ENCODE results near the gene USP20.

Gene USP20

DNA sequence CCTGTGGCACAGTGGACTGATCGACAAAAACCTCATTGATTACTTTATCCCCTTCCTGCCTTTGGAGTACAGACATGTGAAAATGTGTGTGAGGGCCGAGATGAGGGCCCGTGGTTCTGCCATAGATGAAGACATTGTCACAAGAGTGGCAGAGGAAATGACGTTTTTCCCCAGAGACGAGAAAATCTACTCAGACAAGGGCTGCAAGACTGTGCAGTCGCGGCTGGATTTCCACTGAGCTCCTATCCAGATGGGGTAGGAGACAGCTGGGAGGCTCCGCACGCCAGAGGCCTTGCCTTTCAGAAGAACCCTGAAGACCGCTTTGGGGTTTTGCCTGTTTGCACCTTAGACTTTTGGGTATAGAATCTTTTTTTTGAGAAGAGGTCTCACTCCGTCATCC lies 25.9 kb upstream of the USP20 start:
- TF ChIP-seq, protein P1, sequence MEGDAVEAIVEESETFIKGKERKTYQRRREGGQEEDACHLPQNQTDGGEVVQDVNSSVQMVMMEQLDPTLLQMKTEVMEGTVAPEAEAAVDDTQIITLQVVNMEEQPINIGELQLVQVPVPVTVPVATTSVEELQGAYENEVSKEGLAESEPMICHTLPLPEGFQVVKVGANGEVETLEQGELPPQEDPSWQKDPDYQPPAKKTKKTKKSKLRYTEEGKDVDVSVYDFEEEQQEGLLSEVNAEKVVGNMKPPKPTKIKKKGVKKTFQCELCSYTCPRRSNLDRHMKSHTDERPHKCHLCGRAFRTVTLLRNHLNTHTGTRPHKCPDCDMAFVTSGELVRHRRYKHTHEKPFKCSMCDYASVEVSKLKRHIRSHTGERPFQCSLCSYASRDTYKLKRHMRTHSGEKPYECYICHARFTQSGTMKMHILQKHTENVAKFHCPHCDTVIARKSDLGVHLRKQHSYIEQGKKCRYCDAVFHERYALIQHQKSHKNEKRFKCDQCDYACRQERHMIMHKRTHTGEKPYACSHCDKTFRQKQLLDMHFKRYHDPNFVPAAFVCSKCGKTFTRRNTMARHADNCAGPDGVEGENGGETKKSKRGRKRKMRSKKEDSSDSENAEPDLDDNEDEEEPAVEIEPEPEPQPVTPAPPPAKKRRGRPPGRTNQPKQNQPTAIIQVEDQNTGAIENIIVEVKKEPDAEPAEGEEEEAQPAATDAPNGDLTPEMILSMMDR (IDR thresholded peaks at IDR 0.05), result no peak
- Histone ChIP-seq H3K4me3 (ENCODE audit: low read depth, low read length) (no peak overlapping the region), H3K79me2 (no peaks in the 10 kb centered on the region), H3K4me1 (no peaks in the 10 kb centered on the region), H3K9ac (no peak overlapping the region), H3K27me3 (ENCODE audit: control insufficient read depth, insufficient read depth, low read length) (no peaks in the 10 kb centered on the region), H3K27ac (no peak overlapping the region), H3K9me3 (ENCODE audit: control insufficient read depth, low read length) (no peaks in the 10 kb centered on the region), H2AFZ (no peak overlapping the region), H3K36me3 (ENCODE audit: control insufficient read depth, insufficient read depth, low read length) (no peaks in the 10 kb centered on the region), H3K4me2 (ENCODE audit: low read length) (no peak overlapping the region)

DNA sequence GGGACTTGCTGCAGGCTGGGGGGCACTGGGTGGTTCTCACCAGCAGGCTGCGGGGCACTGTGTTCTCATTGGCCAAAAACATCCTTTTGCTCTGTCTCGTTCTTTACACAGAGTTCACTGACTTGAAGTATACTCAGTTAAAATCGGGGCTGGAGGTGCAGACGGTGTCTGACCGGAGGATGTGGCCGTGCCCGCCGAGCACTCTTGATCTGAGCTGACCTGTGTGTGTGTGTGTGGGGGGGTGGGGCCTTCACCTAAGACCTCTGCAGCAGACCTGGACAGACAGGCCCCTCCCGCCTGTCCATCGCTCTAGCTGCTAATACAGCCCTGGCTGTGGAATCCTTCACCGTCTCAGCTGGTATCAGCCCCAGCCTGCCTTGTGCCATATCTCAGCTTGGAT lies 25.1 kb upstream of the USP20 start:
- H3K9ac ChIP-seq, result no peak overlapping the region
- no peaks in the 10 kb centered on the region for H3K79me2 ChIP-seq
- H3K4me1 ChIP-seq, result no peaks in the 10 kb centered on the region
- no peak overlapping the region for H3K4me2 ChIP-seq (ENCODE audit: low read length)
- H2AFZ ChIP-seq, result no peak overlapping the region
- no peak overlapping the region for H3K4me3 ChIP-seq (ENCODE audit: low read depth, low read length)
- H3K9me3 ChIP-seq (ENCODE audit: control insufficient read depth, low read length), result no peaks in the 10 kb centered on the region
- TF ChIP-seq, protein P1 (IDR thresholded peaks at IDR 0.05), result no peak
- H3K36me3 ChIP-seq (ENCODE audit: control insufficient read depth, insufficient read depth, low read length), result no peaks in the 10 kb centered on the region
- H3K27ac ChIP-seq, result no peak overlapping the region
- H3K27me3 ChIP-seq (ENCODE audit: control insufficient read depth, insufficient read depth, low read length), result no peaks in the 10 kb centered on the region

DNA sequence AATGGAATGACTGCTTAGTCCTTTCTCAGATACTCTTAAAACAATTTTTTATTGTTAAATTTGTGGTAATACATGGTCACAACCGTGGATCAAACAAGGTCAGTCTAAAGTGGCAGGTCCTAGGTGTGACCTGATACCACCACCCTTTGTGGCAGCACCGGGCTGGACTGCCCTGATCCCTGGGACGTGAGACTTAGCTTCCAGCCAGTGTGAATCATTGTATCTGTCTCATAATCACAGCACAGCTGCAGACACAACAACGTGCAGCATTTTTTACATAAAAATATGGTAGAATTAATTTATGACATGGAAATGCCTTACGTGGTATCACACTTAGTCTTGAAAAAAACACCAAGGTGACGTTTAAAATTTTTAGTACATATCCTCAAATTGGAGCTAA lies 24.5 kb upstream of the USP20 start:
- no peaks in the 10 kb centered on the region for H3K36me3 ChIP-seq (ENCODE audit: control insufficient read depth, insufficient read depth, low read length)
- no peak overlapping the region for H3K9ac ChIP-seq
- H3K27me3 ChIP-seq (ENCODE audit: control insufficient read depth, insufficient read depth, low read length), result no peaks in the 10 kb centered on the region
- no peaks in the 10 kb centered on the region for H3K9me3 ChIP-seq (ENCODE audit: control insufficient read depth, low read length)
- H3K4me1 ChIP-seq, result no peaks in the 10 kb centered on the region
- no peak overlapping the region for H3K4me3 ChIP-seq (ENCODE audit: low read depth, low read length)
- H3K27ac ChIP-seq, result no peak overlapping the region
- TF ChIP-seq, protein P1 (IDR thresholded peaks at IDR 0.05), result no peak
- H3K79me2 ChIP-seq, result no peaks in the 10 kb centered on the region
- H2AFZ ChIP-seq, result no peak overlapping the region
- no peak overlapping the region for H3K4me2 ChIP-seq (ENCODE audit: low read length)

DNA sequence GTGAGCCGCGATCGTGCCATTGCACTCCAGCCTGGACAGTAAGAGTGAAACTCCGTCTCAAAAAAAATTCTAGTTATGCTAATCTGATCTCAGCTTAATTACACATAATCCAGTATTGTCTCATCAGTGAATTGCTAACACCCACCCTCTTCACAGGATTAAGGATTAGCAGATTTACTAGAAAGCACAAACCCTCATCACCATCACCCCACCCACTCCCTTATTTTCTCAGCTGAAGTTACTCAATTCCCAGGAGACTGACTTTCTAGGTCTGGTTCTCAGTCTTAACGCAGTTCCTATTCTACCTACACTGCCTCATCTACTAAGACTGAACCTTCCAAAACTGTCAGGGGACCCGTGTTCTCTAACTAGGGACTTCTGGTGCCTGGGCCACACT lies 23.3 kb upstream of the USP20 start:
- Histone ChIP-seq H3K4me1 (no peaks in the 10 kb centered on the region), H3K9ac (no peak overlapping the region), H2AFZ (no peak overlapping the region), H3K27ac (no peak overlapping the region), H3K27me3 (ENCODE audit: control insufficient read depth, insufficient read depth, low read length) (no peaks in the 10 kb centered on the region), H3K4me3 (ENCODE audit: low read depth, low read length) (no peak overlapping the region), H3K4me2 (ENCODE audit: low read length) (no peak overlapping the region), H3K79me2 (no peaks in the 10 kb centered on the region), H3K36me3 (ENCODE audit: control insufficient read depth, insufficient read depth, low read length) (no peaks in the 10 kb centered on the region), H3K9me3 (ENCODE audit: control insufficient read depth, low read length) (no peaks in the 10 kb centered on the region)
- TF ChIP-seq, protein P1 (IDR thresholded peaks at IDR 0.05), result no peak

DNA sequence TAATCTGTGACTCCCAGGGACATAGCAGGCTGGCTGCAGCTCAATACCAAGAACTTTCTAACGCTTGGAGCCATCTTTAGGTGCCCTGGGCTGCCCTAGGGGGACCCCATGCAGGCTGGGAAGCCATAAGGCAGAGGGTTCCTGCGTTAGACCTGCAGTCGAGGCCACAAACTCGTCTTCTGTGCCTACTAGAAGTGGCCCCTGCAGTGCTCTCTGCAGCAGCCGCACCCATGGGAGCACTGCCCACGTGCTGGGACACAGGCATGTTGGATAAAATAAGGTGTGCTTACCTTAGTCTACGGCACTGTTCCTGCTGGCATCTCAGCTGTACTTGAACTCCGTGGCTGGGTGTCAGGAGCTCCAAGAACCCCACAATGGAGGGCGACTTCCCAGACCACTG lies 22.9 kb upstream of the USP20 start:
- H3K27me3 ChIP-seq (ENCODE audit: control insufficient read depth, insufficient read depth, low read length), result no peaks in the 10 kb centered on the region
- no peak overlapping the region for H2AFZ ChIP-seq
- H3K36me3 ChIP-seq (ENCODE audit: control insufficient read depth, insufficient read depth, low read length), result no peaks in the 10 kb centered on the region
- TF ChIP-seq, protein P1 (IDR thresholded peaks at IDR 0.05), result no peak
- no peaks in the 10 kb centered on the region for H3K4me1 ChIP-seq
- no peak overlapping the region for H3K9ac ChIP-seq
- H3K9me3 ChIP-seq (ENCODE audit: control insufficient read depth, low read length), result no peaks in the 10 kb centered on the region
- H3K79me2 ChIP-seq, result no peaks in the 10 kb centered on the region
- H3K27ac ChIP-seq, result no peak overlapping the region
- no peak overlapping the region for H3K4me2 ChIP-seq (ENCODE audit: low read length)
- no peak overlapping the region for H3K4me3 ChIP-seq (ENCODE audit: low read depth, low read length)
